ENCODE results near the gene PLXNA4. TPM values are rescaled to one million over a fixed set of nuclear protein-coding genes. Genes with fewer than 3 reads are reported as not detected.

The PLXNA4 gene
- total RNA-seq, 1 donor from 2014 or later = 3.3 TPM

GRCh38 chr7:132091706-132092105 is 484.6 kb downstream of the PLXNA4 start:
- no peak overlapping the region for H3K4me3 ChIP-seq (ENCODE audit: insufficient read depth, low read depth, low read length)
- no peak for TF ChIP-seq CTCF (IDR thresholded peaks at IDR 0.05; ENCODE audit: insufficient read depth, low read depth, low read length)
- no peak for TF ChIP-seq EZH2 (IDR thresholded peaks at IDR 0.05; ENCODE audit: insufficient read depth, low read length)
- H4K20me1 ChIP-seq (ENCODE audit: insufficient read depth, low read length) = no peaks in the 10 kb centered on the region
- H3K4me1 ChIP-seq (ENCODE audit: insufficient read depth, low read length) = no peaks in the 10 kb centered on the region
- Mint-ChIP-seq H3K27me3 (ENCODE audit: low read depth, unreplicated experiment) (peaks cover 42% of the 10 kb centered on the region), H3K4me1 (ENCODE audit: low read depth, unreplicated experiment) (peaks cover 2% of the 10 kb centered on the region), H3K9me3 (ENCODE audit: unreplicated experiment) (peaks cover 6% of the 10 kb centered on the region), H3K27ac (ENCODE audit: unreplicated experiment) (no peak overlapping the region), H3K4me3 (ENCODE audit: unreplicated experiment) (no peak overlapping the region), H3K36me3 (ENCODE audit: low read depth, unreplicated experiment) (no peaks in the 10 kb centered on the region)
- no peak overlapping the region for H2AFZ ChIP-seq (ENCODE audit: low read depth, low read length)
- no peaks in the 10 kb centered on the region for H3K36me3 ChIP-seq (ENCODE audit: insufficient read depth, low read length)
- no peak overlapping the region for H3K27ac ChIP-seq (ENCODE audit: low read depth, low read length)
- no peaks in the 10 kb centered on the region for H3K9me3 ChIP-seq (ENCODE audit: insufficient read depth, low read depth, low read length)
- H3K9ac ChIP-seq (ENCODE audit: low read length) = no peak overlapping the region
- H3K4me2 ChIP-seq (ENCODE audit: low read length) = no peak overlapping the region
- H3K27me3 ChIP-seq (ENCODE audit: insufficient read depth, low read length) = peaks cover 6% of the 10 kb centered on the region
- H3K79me2 ChIP-seq (ENCODE audit: insufficient read depth, low read length) = no peaks in the 10 kb centered on the region
- DNase-seq (ENCODE audit: low read depth) (no peak), FAIRE-seq (no peak)

- Mint-ChIP-seq H3K27me3 (ENCODE audit: low read depth, unreplicated experiment) (peaks cover 38% of the 10 kb centered on the region), H3K36me3 (ENCODE audit: low read depth, unreplicated experiment) (no peaks in the 10 kb centered on the region), H3K27ac (ENCODE audit: unreplicated experiment) (no peak overlapping the region), H3K4me1 (ENCODE audit: low read depth, unreplicated experiment) (peaks cover 2% of the 10 kb centered on the region), H3K4me3 (ENCODE audit: unreplicated experiment) (no peak overlapping the region), H3K9me3 (ENCODE audit: unreplicated experiment) (peaks cover 6% of the 10 kb centered on the region)
- Histone ChIP-seq H3K27ac (ENCODE audit: low read depth, low read length) (no peak overlapping the region), H3K9ac (ENCODE audit: low read length) (no peak overlapping the region), H3K36me3 (ENCODE audit: insufficient read depth, low read length) (no peaks in the 10 kb centered on the region), H3K27me3 (ENCODE audit: insufficient read depth, low read length) (peaks cover 6% of the 10 kb centered on the region), H3K79me2 (ENCODE audit: insufficient read depth, low read length) (no peaks in the 10 kb centered on the region), H3K4me2 (ENCODE audit: low read length) (no peak overlapping the region), H3K4me3 (ENCODE audit: insufficient read depth, low read depth, low read length) (no peak overlapping the region), H3K4me1 (ENCODE audit: insufficient read depth, low read length) (no peaks in the 10 kb centered on the region), H4K20me1 (ENCODE audit: insufficient read depth, low read length) (no peaks in the 10 kb centered on the region), H3K9me3 (ENCODE audit: insufficient read depth, low read depth, low read length) (no peaks in the 10 kb centered on the region), H2AFZ (ENCODE audit: low read depth, low read length) (no peak overlapping the region)
- FAIRE-seq (no peak), DNase-seq (ENCODE audit: low read depth) (no peak)
- TF ChIP-seq EZH2 (IDR thresholded peaks at IDR 0.05; ENCODE audit: insufficient read depth, low read length) (no peak), CTCF (IDR thresholded peaks at IDR 0.05; ENCODE audit: insufficient read depth, low read depth, low read length) (no peak)
These were observed 485.8 kb downstream of the PLXNA4 start for GRCh38 chr7:132090444-132090843.

- Mint-ChIP-seq H3K27me3 (ENCODE audit: low read depth, unreplicated experiment) (peaks cover 29% of the 10 kb centered on the region), H3K4me3 (ENCODE audit: unreplicated experiment) (no peak overlapping the region), H3K27ac (ENCODE audit: unreplicated experiment) (peak overlapping the region; percentile 53), H3K4me1 (ENCODE audit: low read depth, unreplicated experiment) (peaks cover 2% of the 10 kb centered on the region), H3K36me3 (ENCODE audit: low read depth, unreplicated experiment) (no peaks in the 10 kb centered on the region), H3K9me3 (ENCODE audit: unreplicated experiment) (peaks cover 6% of the 10 kb centered on the region)
- H3K4me1 ChIP-seq (ENCODE audit: insufficient read depth, low read length) = no peaks in the 10 kb centered on the region
- peaks cover 4% of the 10 kb centered on the region for H3K27me3 ChIP-seq (ENCODE audit: insufficient read depth, low read length)
- H3K9ac ChIP-seq (ENCODE audit: low read length) = no peak overlapping the region
- H3K27ac ChIP-seq (ENCODE audit: low read depth, low read length) = no peak overlapping the region
- no peak overlapping the region for H3K4me2 ChIP-seq (ENCODE audit: low read length)
- H4K20me1 ChIP-seq (ENCODE audit: insufficient read depth, low read length) = no peaks in the 10 kb centered on the region
- DNase-seq (ENCODE audit: low read depth) (no peak), FAIRE-seq (no peak)
- no peaks in the 10 kb centered on the region for H3K79me2 ChIP-seq (ENCODE audit: insufficient read depth, low read length)
- TF ChIP-seq CTCF (IDR thresholded peaks at IDR 0.05; ENCODE audit: insufficient read depth, low read depth, low read length) (no peak), EZH2 (IDR thresholded peaks at IDR 0.05; ENCODE audit: insufficient read depth, low read length) (no peak)
- H2AFZ ChIP-seq (ENCODE audit: low read depth, low read length) = no peak overlapping the region
- H3K9me3 ChIP-seq (ENCODE audit: insufficient read depth, low read depth, low read length) = no peaks in the 10 kb centered on the region
- no peak overlapping the region for H3K4me3 ChIP-seq (ENCODE audit: insufficient read depth, low read depth, low read length)
- no peaks in the 10 kb centered on the region for H3K36me3 ChIP-seq (ENCODE audit: insufficient read depth, low read length)
These were observed 486.9 kb downstream of the PLXNA4 start for GRCh38 chr7:132089356-132089755.

All from astrocyte (in vitro differentiated cells and primary cell).